ENCODE data around the gene FGD5. TPM values are rescaled to one million over a fixed set of nuclear protein-coding genes. Genes with fewer than 3 reads are reported as not detected.
"Not testable (repeated sequence)": the region's sequence is repeated elsewhere in the genome, so short reads cannot be mapped to it uniquely, and the experiment has no call there.

FGD5 gene
- total RNA-seq, 1 donor from 2014 or later = 16.3 TPM

- intact Hi-C loops (cut with micrococcal nuclease) = no loop called here
- ATAC-seq (no peak), DNase-seq (no peak)
Observed at GRCh38 chr3:14889205-14889604, 70.4 kb downstream of the FGD5 start.

- ATAC-seq = no peak
- intact Hi-C loops (cut with micrococcal nuclease) = no loop called here
- DNase-seq = no peak
Observed at GRCh38 chr3:14889943-14890342, 71.2 kb downstream of the FGD5 start.

GRCh38 chr3:14890476-14890875 is 71.7 kb downstream of the FGD5 start:
- no peak for DNase-seq
- ATAC-seq = no peak
- intact Hi-C loops (cut with micrococcal nuclease) = no loop called here

DNA sequence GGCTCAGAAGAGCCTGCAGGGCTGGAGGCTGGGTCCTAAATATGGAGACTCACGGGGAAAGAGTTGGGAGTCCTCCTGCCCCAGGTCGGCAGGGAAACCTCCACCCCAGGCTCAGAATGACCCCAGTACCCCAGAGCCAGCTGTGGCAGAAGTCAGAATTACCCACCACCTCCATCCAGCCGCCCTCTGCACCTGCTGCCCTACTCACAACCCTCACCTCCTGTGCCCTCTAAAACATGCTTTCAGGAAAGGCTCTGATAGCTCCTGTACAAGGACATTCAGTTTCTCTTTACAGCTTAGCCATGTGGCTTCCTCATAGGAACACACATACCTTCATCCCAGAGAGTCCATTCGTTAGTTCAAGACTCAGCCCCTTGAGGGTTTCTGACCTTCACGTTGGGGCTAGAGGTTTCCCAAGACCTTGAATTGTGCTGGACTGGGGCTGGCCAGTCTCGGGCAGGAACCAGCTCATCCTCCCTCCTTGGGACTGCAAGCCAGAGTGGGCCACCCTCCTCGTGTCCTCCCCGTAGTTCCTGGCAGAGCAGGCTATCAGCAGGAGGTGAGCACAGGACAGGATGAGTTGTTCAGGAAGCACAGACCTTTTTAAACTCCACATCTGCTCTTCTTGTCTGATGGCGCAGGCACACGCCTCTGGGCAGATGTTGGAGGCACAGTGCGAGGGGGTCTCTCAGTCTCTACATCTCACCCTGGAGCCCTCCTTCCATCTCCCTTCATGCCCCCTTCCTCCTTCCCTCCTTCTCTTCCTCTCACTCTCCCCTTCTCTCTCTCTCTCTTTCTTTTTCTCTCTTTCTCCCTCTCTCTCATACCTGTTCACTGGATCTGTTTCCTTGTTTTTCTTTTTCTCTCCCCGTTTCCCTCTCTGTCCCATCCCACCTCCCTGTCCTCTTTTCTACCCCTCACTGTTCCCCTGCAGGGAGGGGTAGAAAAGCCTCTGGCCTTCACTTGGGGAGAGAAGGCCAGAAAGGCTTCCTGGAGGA is 72.7 kb downstream of the FGD5 start:
- no peak for ATAC-seq
- intact Hi-C loops (cut with micrococcal nuclease) = no loop called here
- no peak for DNase-seq

DNA sequence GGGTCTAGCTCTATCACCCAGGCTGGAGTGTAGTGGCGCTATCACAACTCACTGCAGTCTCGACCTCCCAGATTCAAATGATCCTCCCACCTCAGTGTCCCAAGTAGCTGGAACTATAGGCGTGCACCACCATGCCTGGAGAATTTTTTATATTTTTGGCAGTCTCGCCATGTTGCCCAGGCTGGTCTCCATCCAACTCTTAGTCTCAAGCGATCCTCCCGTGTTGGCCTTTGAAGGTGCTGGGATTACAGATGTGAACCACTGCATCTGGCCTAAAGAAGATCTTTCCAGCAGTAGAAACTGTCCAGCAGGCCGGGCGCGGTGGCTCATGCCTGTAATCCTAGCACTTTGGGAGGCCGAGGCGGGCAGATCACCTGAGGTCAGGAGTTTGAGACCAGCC is 73.5 kb downstream of the FGD5 start:
- no peak for ATAC-seq
- intact Hi-C loops (cut with micrococcal nuclease) = no loop called here
- DNase-seq = no peak

GRCh38 chr3:14894085-14894484 is 75.3 kb downstream of the FGD5 start:
- DNase-seq = no peak
- no peak for ATAC-seq
- intact Hi-C loops (cut with micrococcal nuclease) = no loop called here

DNA sequence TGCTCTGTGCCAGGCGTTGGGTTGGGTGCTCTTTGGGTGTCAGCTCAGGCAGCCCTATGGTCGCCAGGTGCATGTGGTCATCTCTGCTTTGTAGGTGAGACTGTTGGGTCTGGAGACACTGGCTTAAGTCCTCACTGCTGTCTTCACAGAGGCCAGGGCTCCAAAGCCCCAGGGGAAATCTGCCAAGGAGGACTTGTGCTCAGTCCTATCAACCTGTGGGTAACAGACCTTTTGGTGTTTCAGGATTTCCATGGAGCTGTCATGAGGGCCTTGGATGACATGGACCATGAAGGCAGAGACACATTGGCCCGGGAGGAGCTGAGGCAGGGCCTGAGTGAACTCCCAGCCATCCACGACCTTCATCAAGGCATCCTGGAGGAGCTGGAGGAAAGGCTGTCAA is 78.5 kb downstream of the FGD5 start:
- no peak for DNase-seq
- intact Hi-C loops (cut with micrococcal nuclease) = no loop called here
- ATAC-seq = no peak

DNA sequence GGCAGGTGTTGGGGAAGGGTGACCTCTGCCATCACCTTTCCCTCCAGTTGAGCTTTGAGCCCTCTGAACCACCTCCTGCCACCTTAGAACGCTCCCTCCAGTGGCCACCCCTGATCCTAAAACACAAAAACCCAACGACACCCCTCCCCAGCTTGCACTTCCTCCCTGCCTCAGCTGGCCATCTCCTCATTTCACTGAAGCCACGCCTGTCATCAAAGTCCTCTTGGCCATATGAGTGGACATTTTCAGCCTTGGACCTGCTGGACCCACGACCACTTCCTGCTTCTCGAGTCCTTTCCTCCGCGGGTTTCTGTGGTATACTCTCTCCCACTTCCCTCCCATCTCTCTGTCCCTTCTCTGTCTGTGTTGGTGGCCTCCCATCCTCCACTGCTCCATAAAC is 80.2 kb downstream of the FGD5 start:
- no peak for ATAC-seq
- no peak for DNase-seq
- intact Hi-C loops (cut with micrococcal nuclease) = no loop called here

DNA sequence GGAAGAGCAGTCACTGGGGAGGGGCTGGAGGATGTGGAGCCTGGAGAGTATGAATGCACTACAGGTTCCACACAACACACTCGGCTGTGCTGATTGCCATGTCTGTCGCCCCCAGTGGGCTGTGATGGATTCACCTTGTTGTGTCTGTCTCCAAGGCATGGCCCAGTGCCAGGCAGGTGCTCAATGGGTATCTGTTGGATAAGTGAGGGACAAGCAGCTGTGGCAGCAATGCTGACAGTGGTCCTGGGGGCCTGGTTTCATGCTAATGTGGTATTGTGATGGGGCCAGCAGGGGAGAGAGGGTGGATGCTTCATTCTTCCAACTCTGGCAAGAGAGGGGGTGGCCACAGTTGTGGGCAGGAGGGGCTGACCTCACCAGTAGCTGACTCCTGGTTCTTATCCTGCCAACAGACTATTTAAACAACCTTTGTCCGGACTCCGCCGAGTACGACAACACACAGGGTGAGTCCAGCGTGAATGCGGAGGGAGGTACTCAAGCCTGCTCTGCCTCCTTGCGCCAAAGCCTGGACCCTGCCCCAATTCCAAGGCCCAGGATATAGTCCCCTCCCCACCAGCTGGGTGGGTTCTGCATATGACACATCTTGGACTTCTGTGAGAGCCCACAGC is 81.3 kb downstream of the FGD5 start:
- no peak for DNase-seq
- ATAC-seq = no peak
- intact Hi-C loops (cut with micrococcal nuclease) = no loop called here

GRCh38 chr3:14900881-14901873 is 82.4 kb downstream of the FGD5 start:
- intact Hi-C loops (cut with micrococcal nuclease) = no loop called here
- DNase-seq (no peak), ATAC-seq (no peak)

DNA sequence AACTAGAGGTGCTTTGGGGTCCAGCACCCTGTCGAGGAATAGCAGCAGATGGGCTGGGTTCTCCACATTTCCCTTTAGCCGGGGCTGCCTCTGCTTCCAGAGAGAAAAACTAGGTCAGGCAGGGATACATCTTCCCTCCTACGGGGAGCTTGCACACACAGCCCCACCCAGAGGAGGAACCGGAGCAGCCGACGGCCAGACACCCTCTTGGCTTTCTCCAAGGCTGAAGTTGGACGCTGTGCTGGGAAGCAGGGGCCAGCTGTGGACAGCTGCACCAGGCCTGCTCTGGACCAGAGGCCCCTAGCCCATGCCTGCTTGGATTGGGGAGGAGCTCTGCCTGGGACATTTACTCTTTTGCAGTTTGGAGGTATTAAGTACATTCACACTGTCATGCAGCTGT is 84.0 kb downstream of the FGD5 start:
- intact Hi-C loops (cut with micrococcal nuclease) = no loop called here
- ATAC-seq (peak; percentile 97), DNase-seq (peak; percentile 86)

- DNase-seq; intact Hi-C loops (cut with micrococcal nuclease); ATAC-seq: not testable (repeated sequence)
Observed at GRCh38 chr3:14903501-14903900, 84.7 kb downstream of the FGD5 start.

- no peak for ATAC-seq
- DNase-seq = no peak
- intact Hi-C loops (cut with micrococcal nuclease) = no loop called here
Observed at GRCh38 chr3:14905055-14905657, 86.4 kb downstream of the FGD5 start.

- DNase-seq (no peak), ATAC-seq (no peak)
- intact Hi-C loops (cut with micrococcal nuclease) = no loop called here
Observed at GRCh38 chr3:14906355-14906971, 87.7 kb downstream of the FGD5 start.

- intact Hi-C loops (cut with micrococcal nuclease) = no loop called here
- DNase-seq = peak; percentile 65
Observed at GRCh38 chr3:14907043-14907966, 88.5 kb downstream of the FGD5 start.

GRCh38 chr3:14909250-14909649 is 90.5 kb downstream of the FGD5 start:
- intact Hi-C loops (cut with micrococcal nuclease) = no loop called here
- ATAC-seq = no peak
- no peak for DNase-seq

More at GRCh38 chr3:14907043-14907966, 88.5 kb downstream of the FGD5 start:
- ATAC-seq = peak; percentile 72

- DNase-seq = no peak
- intact Hi-C loops (cut with micrococcal nuclease) = loop anchor here (10.0 kb wide), 1 partner anchor 127 kb away; no protein-coding TSS in a partner anchor
- ATAC-seq = no peak
Observed at GRCh38 chr3:14911651-14912050, 92.9 kb downstream of the FGD5 start.
